ENCODE measurements around the gene INPP5D. TPM values are rescaled to one million over a fixed set of nuclear protein-coding genes. Genes with fewer than 3 reads are reported as not detected.
"Not testable (repeated sequence)": the region's sequence is repeated elsewhere in the genome, so short reads cannot be mapped to it uniquely, and the experiment has no call there.

INPP5D gene
- total RNA-seq, result 6.2 TPM

GRCh38 chr2:233059797-233060500 is at the start of gene INPP5D:
Gene INPP5D (plus strand): TSS chr2:233060342. CDS start chr2:233060479, 137 bp downstream.
- peak; percentile 34 for ATAC-seq

DNA sequence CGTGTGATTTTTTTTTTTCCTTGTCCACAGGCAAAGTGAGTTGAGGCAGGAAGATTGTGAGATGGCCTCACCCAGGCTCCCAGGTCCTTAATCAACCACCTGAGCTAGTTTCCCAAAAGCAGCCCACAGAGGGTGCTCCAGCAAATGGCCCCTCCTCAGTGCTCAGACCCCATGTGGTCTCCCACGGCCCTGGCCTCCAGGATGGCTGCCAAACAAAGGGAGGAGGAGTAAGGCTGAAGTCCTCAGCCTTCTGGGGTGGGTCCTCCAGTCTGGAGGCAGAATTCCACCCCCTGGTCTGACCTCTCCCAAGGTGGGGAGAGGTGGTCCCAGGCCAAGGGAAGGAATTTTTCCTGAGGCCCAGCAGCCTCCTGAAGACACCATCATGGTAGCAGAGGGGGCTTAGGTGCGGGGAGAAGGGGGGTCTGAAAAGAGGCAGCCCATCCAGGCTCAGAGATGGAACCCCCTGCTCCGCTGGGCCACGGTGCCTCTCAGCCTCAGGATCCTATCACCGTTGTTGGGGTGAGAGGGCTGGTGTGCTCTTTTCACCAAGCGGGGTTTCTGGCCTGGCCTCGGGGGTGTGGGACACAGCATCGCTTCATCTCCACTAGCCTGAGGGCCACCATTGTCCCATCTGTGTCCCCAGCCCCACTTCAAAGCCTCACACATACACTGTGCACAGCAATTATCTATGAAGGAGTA is 49.4 kb upstream of the INPP5D start:
- no peak for ATAC-seq

- no peak for ATAC-seq
Observed at GRCh38 chr2:233011268-233011650, 48.9 kb upstream of the INPP5D start.

GRCh38 chr2:233011702-233012131 is 48.4 kb upstream of the INPP5D start:
- ATAC-seq, result no peak

- no peak for ATAC-seq
Observed at GRCh38 chr2:233012301-233012971, 47.7 kb upstream of the INPP5D start.

DNA sequence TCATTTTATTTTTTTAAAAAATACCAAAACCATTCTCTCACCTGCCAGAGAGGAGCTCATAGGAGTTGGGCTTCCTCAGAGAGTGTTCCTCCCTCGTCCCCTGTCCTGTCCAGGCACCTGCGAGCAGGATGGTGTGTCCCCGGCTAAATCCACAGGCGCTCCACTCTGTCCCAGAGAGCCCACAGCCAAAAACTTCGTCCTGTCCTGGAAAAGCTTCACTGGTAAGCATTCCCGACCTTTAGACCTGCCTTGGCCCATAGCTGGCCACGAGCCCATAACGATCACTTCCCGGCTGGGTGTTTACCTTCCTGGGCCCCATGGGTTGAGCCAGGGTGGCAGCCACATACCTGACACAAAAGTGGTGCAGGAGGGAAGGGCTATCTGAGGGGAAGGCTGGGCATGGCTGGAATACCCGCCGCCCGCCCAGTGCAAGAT is 47.1 kb upstream of the INPP5D start, which contains the start of gene NGEF:
NGEF (minus strand) TSS at position 230 of the 435 bp plus-strand sequence. CDS start 38,366 bp downstream, outside the sequence.
- no peak for ATAC-seq

- no peak for ATAC-seq
Observed at GRCh38 chr2:233013650-233014049, 46.5 kb upstream of the INPP5D start.

DNA sequence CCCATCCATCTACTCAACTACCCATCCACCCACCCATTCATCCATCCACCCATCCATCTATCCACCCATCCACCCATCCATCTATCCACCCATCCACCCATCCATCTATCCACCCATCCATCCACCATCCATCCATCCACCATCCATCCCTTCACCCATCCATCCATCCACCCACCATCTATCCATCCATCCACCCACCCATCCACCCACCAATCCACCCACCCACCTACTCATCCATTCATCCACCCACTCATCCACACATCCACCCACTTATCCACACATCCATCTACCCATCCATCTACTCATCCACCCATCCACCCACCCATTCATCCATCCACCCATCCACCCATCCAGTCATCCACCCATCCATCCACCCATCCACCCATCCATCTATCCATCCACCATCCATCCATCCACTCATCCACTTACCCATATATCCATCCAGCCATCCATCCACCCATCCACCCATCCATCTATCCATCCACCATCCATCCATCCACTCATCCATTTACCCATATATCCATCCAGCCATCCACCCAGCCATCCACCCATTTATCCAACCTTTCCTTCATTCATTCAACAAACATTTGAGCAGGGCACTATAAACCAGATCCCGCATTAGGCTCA is 45.0 kb upstream of the INPP5D start:
- ATAC-seq, result no peak

- ATAC-seq, result no peak
Observed at GRCh38 chr2:233017947-233018346, 42.2 kb upstream of the INPP5D start.

DNA sequence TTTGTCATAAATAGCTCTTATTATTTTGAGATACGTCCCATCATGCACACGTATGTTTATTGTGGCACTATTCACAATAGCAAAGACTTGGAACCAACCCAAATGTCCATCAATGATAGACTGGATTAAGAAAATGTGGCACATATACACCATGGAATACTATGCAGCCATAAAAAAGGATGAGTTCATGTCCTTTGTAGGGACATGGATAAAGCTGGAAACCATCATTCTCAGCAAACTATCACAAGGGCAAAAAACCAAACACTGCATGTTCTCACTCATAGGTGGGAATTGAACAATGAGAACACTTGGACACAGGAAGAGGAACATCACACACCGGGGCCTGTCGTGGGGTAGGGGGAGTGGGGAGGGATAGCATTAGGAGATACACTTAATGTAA is 40.5 kb upstream of the INPP5D start:
- ATAC-seq, result not testable (repeated sequence)

- no peak for ATAC-seq
Observed at GRCh38 chr2:233020454-233020853, 39.7 kb upstream of the INPP5D start.

DNA sequence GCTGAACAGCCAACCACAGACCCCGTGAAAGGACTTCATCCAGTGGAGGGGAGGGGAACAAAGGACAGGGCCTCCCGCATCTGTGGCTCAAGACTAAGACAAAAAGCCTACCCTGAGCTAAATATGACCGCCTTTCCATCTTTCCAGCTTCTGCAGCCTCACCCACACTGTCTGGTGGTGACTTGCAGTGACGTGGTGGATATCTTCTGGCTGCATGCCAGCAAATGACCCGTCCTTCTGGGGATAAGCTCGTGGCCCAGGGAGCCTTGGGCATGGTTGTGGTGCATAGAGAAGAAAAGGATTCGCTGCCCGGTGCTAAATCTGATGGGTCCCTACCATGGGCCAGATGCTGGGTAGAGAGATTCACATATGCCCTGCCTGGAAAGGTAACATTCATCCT is 38.4 kb upstream of the INPP5D start:
- ATAC-seq, result peak; percentile 15

DNA sequence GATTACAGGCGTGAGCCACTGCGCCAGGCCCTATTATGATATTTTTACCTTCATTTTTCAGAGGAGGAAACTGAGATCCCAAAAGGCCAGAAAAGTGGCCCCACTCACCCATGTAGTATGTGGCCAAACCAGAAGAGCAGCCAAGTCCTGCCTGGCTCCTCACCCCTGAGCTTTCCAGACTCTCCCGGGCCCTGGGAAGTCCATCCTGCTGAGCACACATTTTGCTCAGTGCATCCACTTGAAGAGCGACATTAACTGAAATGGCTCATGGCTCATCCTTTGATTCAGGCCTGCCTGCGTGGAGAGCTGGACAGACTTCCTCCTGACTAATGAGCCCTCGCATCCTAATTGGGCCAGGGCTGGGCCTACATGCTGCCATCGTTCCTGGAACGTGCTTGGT is 37.6 kb upstream of the INPP5D start:
- peak; percentile 88 for ATAC-seq

DNA sequence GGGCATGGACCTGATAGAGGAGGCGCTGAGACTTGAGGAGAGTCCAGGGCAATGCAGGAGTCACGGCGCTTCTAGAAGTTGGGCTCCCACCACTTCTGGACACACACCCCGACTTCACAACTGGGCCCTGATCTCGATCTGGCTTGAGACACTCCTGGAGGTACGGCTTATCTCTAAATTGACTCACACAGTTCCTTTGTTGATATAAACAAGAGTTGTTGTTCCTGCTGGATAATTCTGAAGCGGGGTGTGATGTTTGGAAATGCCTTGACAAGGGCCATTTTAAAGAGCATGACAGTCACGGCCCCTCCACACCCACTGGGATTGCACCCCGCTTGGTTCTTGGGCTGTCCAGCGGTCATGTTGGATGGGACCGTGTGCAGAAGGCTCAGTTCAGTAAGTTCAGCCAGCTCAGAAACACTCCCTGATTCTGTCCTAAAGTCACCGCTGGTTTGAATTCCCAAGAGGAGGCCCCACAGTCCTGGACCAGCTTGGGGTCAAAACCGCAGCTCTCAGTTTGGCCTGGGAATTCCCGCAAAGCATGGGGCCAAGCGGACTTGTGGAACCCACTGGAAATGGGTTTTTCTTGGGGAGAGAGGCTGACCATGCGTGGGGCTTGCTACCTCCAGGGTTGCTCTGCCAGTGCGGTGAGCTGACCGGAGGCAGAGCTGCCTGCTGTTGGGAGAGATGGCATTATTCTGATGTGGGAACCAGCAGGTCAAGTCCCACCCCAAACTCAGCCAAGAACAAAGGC is 37.0 kb upstream of the INPP5D start:
- ATAC-seq, result no peak

GRCh38 chr2:233023761-233024410 is 36.3 kb upstream of the INPP5D start:
- no peak for ATAC-seq

DNA sequence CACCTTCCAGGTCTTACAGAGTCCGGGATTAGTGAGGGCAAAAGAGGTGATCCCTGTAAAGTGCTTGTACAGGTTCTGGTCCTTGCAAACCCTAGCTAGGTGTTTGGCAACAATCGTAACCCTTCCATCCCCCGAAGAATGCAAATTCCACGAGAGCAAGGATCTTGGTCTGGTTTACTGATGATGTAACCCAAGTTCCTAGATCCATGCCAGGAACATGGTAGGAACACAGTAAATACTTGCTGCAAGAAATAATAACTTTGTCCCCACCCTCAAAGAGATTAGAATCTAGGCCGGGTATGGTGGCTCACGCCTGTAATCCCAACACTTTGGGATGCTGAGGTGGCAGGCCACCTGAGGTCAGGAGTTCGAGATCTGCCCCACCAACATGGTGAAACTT is 34.4 kb upstream of the INPP5D start:
- no peak for ATAC-seq

DNA sequence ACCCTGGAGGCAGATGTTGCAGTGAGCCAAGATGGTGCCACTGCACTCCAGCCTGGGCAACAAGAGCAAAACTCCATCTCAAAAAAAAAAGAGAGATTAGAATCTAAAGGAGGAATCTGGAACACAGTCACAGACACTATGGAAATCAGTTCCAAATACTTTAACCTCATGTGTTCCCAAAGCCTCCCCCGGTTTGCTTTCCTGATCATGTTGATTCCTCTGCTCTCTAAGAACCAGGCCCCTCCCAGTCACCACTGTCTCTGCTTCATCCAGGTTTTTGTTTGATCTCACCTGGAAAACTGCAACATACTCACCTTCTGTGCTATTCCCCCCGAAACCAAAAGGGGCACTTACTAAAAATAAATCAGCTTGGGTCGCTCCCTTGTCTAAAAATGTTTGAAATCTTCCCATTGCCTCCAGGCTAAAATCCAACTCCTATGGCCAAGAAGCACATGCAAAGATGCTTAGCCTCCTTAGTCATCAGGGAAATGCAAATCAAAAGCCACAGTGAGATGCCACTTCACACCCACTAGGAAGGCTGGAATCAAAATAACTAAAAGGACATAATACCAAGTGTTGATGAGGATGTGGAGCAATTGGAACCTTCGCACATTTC is 33.8 kb upstream of the INPP5D start:
- no peak for ATAC-seq

- ATAC-seq, result no peak
Observed at GRCh38 chr2:233029321-233029720, 30.8 kb upstream of the INPP5D start.

DNA sequence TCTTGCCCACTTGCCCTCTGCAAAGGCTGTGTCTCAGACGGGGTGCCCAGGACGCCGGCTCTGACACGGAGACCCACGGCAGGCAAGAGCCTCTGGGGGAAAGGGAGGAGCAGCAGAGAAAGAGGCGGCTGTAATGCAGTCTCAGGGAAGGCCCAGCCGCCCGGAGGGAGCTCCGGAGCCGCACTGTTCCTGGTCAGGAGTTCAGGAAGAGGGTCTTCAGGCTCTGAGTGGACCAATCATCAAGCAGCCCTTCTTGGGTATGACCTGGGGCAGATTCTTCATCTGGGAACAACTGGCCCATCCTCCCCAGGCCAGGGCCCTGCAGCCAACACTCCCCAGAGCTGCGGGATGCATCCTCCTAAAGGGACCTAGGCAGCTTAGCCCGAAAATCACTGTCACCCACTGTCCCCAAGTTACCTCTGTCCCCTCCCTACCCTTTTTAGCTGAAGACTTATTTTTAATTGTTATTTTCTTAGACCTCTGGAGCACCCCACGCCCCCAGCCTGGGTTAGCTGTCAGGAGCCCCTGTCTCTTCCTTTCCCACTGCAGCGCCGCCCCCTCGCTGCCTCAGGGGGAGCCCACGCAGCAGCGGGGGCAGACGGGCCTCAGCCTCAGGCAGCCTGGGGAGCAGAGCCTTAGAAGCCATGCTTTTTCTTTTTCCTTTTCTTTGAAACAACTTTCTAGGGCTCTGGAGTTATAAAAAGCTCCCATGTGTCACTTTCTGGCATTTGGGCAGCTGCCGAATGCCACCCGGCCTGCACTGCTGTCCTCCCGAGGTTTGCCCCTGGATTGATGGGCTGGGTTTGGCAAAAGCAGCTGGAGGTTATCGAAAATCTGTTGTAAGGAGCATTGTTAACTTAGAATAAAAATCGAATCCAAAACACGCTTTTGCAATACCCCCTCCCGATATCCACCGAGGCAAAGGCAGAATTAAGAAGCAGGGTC is 28.3 kb upstream of the INPP5D start:
- no peak for ATAC-seq
